HepG2 (cell line): Measurements from ENCODE around the gene CDHR4. TPM values are rescaled to one million over a fixed set of nuclear protein-coding genes. Genes with fewer than 3 reads are reported as not detected.

Experiments
- CC2D1A ChIP-seq: sonication (generic); formaldehyde crosslinking; IDR thresholded peaks from 2 replicates; pipeline ENCODE4 v1.8.1; 2023; ENCODE audit warnings: mild to moderate bottlenecking, missing genetic modification reagents
- CHCHD3 ChIP-seq: sonication (generic); formaldehyde crosslinking; IDR thresholded peaks from 2 replicates; pipeline ENCODE4 v1.8.0; 2022; ENCODE audit warnings: mild to moderate bottlenecking, missing genetic modification reagents, moderate library complexity
- GLMP ChIP-seq: sonication (generic); formaldehyde crosslinking; IDR thresholded peaks from 2 replicates; pipeline ENCODE4 v1.9.0; 2021; ENCODE audit warnings: missing genetic modification reagents, mild to moderate bottlenecking, borderline replicate concordance
- HDAC6 ChIP-seq: fragments of 200-600 bp; sonication (generic); IDR thresholded peaks from 2 replicates; pipeline ENCODE4 v1.7.0; 2017; ENCODE audit warnings: mild to moderate bottlenecking, antibody characterized with exemption, low read length, low read depth
- ISL2 ChIP-seq: sonication (generic); formaldehyde crosslinking; IDR thresholded peaks from 2 replicates; pipeline ENCODE4 v1.5.0; 2020; ENCODE audit warnings: missing genetic modification reagents
- KAT8 ChIP-seq: IDR thresholded peaks from 2 replicates; pipeline ENCODE4 v1.6.1; 2016; ENCODE audit warnings: missing genetic modification reagents, missing compliant biosample characterization
- MAFK ChIP-seq, 2 experiments: IDR thresholded peaks in 1 of 2; conservative IDR thresholded peaks in 1 of 2; 2 replicates each; pipeline ENCODE4 v1.6.1; 2011; ENCODE audit warnings: improper control_type of control experiment in 2 of 2, low read length in 2 of 2
- MED8 ChIP-seq: sonication (generic); formaldehyde crosslinking; IDR thresholded peaks from 2 replicates; pipeline ENCODE4 v1.8.1; 2023; ENCODE audit warnings: mild to moderate bottlenecking, missing genetic modification reagents; ENCODE audit not compliant: insufficient replicate concordance
- MIER3 ChIP-seq: IDR thresholded peaks from 2 replicates; pipeline ENCODE4 v1.6.1; 2016; ENCODE audit warnings: missing compliant biosample characterization, borderline replicate concordance
- NCOA1 ChIP-seq: sonication (generic); formaldehyde crosslinking; IDR thresholded peaks from 2 replicates; pipeline ENCODE4 v1.9.0; 2021; ENCODE audit warnings: missing genetic modification reagents
- PHF20 ChIP-seq: sonication (generic); formaldehyde crosslinking; IDR thresholded peaks from 2 replicates; pipeline ENCODE4 v1.5.0; 2020; ENCODE audit warnings: mild to moderate bottlenecking, missing genetic modification reagents
- REPIN1 ChIP-seq: sonication (generic); formaldehyde crosslinking; IDR thresholded peaks from 2 replicates; pipeline ENCODE4 v1.8.0; 2022; ENCODE audit warnings: missing genetic modification reagents, low read depth, mild to moderate bottlenecking, borderline replicate concordance
- SALL1 ChIP-seq: sonication (generic); formaldehyde crosslinking; IDR thresholded peaks from 2 replicates; pipeline ENCODE4 v1.8.0; 2022; ENCODE audit warnings: mild to moderate bottlenecking, missing genetic modification reagents
- SAP130 ChIP-seq: IDR thresholded peaks from 2 replicates; pipeline ENCODE4 v1.6.1; 2016; ENCODE audit warnings: low read depth
- TEAD3 ChIP-seq: optimal IDR thresholded peaks from 2 replicates; pipeline ENCODE3; 2016; ENCODE audit warnings: borderline replicate concordance
- TEF ChIP-seq: sonication (generic); formaldehyde crosslinking; IDR thresholded peaks from 2 replicates; pipeline ENCODE4 v1.5.0; 2020; ENCODE audit warnings: missing genetic modification reagents
- YEATS4 ChIP-seq: sonication (generic); formaldehyde crosslinking; IDR thresholded peaks from 2 replicates; pipeline ENCODE4 v1.4.0; 2020; ENCODE audit warnings: missing genetic modification reagents, borderline replicate concordance
- ZNF251 ChIP-seq: sonication (generic); formaldehyde crosslinking; IDR thresholded peaks from 2 replicates; pipeline ENCODE4 v1.9.0; 2021; ENCODE audit warnings: mild to moderate bottlenecking, missing genetic modification reagents
- ZNF253 ChIP-seq: sonication (generic); formaldehyde crosslinking; IDR thresholded peaks from 2 replicates; pipeline ENCODE4 v1.8.0; 2022; ENCODE audit warnings: mild to moderate bottlenecking, missing genetic modification reagents, borderline replicate concordance
- ZNF547 ChIP-seq: sonication (generic); formaldehyde crosslinking; IDR thresholded peaks from 2 replicates; pipeline ENCODE4 v1.5.1; 2020; ENCODE audit warnings: mild to moderate bottlenecking, missing genetic modification reagents
- ZNF549 ChIP-seq: sonication (generic); formaldehyde crosslinking; IDR thresholded peaks from 2 replicates; pipeline ENCODE4 v1.5.0; 2020; ENCODE audit warnings: missing genetic modification reagents
- ZNF644 ChIP-seq: IDR thresholded peaks from 2 replicates; pipeline ENCODE4 v1.6.1; 2016; ENCODE audit warnings: low read depth
- ZNF720 ChIP-seq: sonication (generic); formaldehyde crosslinking; IDR thresholded peaks from 2 replicates; pipeline ENCODE4 v1.4.0; 2020; ENCODE audit warnings: missing genetic modification reagents
- polyA plus RNA-seq, 8 experiments: library from polyadenylated mRNA; depleted of rRNA in 3 of 8; stranded (reverse) in 7 of 8; unstranded in 1 of 8; fragments of >200 nt; fragmentation: Illumina TruSeq in 4 of 8; extraction: Trizol in 4 of 8; gene quantifications; 2 replicates each; pipeline versions ENCODE4 v1.2.1 to v1.2.3, GENCODE V29; 2011 to 2016; ENCODE audit warnings: low read depth in 4 of 8, missing spikeins in 1 of 8, mixed read lengths in 1 of 8; ENCODE audit not compliant: insufficient read depth in 1 of 8
- total RNA-seq, 5 experiments: library from RNA; depleted of rRNA; stranded (reverse); fragments of >200 nt; fragmentation: Illumina TruSeq; extraction: Trizol; gene quantifications; 2 replicates each; pipeline ENCODE4 v1.2.3, GENCODE V29; 2016; ENCODE audit warnings: low read depth in 1 of 5
- TF ChIP-seq, protein P1 (sequence below): sonication (generic); formaldehyde crosslinking; IDR thresholded peaks from 2 replicates; pipeline ENCODE4 v1.8.0; 2023; ENCODE audit warnings: mild to moderate bottlenecking, missing genetic modification reagents
- TF ChIP-seq, protein P2 (sequence below): IDR thresholded peaks from 2 replicates; pipeline ENCODE4 v1.6.1; 2012; ENCODE audit warnings: low read depth, low read length, improper control_type of control experiment
- TF ChIP-seq, protein P3 (sequence below): sonication (generic); formaldehyde crosslinking; conservative IDR thresholded peaks from 2 replicates; pipeline ENCODE4 v1.8.1; 2023; ENCODE audit warnings: missing genetic modification reagents

Gene CDHR4
- total and polyA plus RNA-seq, 2 of the 13 experiments (the other 11 are each of a cell fraction or from before 2014, with no cell fraction given) = 0.21 TPM; not detected in 1

GRCh38 chr3:49802719-49803464 is 3.2 kb upstream of the CDHR4 start, which contains the start of gene INKA1 (continued):
- TF ChIP-seq, protein P1, sequence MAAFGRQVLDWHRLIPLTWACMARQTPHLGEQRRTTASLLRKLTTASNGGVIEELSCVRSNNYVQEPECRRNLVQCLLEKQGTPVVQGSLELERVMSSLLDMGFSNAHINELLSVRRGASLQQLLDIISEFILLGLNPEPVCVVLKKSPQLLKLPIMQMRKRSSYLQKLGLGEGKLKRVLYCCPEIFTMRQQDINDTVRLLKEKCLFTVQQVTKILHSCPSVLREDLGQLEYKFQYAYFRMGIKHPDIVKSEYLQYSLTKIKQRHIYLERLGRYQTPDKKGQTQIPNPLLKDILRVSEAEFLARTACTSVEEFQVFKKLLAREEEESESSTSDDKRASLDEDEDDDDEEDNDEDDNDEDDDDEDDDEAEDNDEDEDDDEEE (CRISPR knock-in tag) = no peak; the same call in 1 of the 2 replicates
- no peak for TF ChIP-seq MAFK (conservative IDR thresholded peaks at IDR 0.05 in 1 of 2, IDR thresholded peaks at IDR 0.05 in 1 of 2; ENCODE audit: low read length in 2 of 2)
- TF ChIP-seq, protein P2, sequence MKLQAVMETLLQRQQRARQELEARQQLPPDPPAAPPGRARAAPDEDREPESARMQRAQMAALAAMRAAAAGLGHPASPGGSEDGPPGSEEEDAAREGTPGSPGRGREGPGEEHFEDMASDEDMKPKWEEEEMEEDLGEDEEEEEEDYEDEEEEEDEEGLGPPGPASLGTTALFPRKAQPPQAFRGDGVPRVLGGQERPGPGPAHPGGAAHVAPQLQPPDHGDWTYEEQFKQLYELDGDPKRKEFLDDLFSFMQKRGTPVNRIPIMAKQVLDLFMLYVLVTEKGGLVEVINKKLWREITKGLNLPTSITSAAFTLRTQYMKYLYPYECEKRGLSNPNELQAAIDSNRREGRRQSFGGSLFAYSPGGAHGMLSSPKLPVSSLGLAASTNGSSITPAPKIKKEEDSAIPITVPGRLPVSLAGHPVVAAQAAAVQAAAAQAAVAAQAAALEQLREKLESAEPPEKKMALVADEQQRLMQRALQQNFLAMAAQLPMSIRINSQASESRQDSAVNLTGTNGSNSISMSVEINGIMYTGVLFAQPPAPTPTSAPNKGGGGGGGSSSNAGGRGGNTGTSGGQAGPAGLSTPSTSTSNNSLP = no peak
- TF ChIP-seq SALL1 (CRISPR knock-in tag) = no peak; the same call in 1 of the 2 replicates
- TF ChIP-seq TEF = no peak
- no peak for TF ChIP-seq ZNF251 (CRISPR knock-in tag)
- peak; percentile 40; the same call in 1 of the 2 replicates for TF ChIP-seq YEATS4
- TF ChIP-seq ZNF549 (CRISPR knock-in tag) = no peak
- no peak for TF ChIP-seq HDAC6
- peak; percentile 74; the same call in 1 of the 2 replicates for TF ChIP-seq KAT8
- peak; percentile 72; the same call in 1 of the 2 replicates for TF ChIP-seq ZNF547
- TF ChIP-seq NCOA1 (CRISPR knock-in tag) = no peak
- TF ChIP-seq, protein P3, sequence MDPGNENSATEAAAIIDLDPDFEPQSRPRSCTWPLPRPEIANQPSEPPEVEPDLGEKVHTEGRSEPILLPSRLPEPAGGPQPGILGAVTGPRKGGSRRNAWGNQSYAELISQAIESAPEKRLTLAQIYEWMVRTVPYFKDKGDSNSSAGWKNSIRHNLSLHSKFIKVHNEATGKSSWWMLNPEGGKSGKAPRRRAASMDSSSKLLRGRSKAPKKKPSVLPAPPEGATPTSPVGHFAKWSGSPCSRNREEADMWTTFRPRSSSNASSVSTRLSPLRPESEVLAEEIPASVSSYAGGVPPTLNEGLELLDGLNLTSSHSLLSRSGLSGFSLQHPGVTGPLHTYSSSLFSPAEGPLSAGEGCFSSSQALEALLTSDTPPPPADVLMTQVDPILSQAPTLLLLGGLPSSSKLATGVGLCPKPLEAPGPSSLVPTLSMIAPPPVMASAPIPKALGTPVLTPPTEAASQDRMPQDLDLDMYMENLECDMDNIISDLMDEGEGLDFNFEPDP (CRISPR knock-in tag) = no peak
- TF ChIP-seq CHCHD3 (CRISPR knock-in tag) = no peak; the same call in 1 of the 2 replicates
- no peak for TF ChIP-seq ISL2 (CRISPR knock-in tag)
- TF ChIP-seq REPIN1 = 0 out of 2 replicates have a peak, but pooled peaks have one; percentile 27
- no peak for TF ChIP-seq ZNF720 (CRISPR knock-in tag)
- no peak for TF ChIP-seq CC2D1A (CRISPR knock-in tag)
- TF ChIP-seq ZNF253 (CRISPR knock-in tag) = no peak
- peak; percentile 78 for TF ChIP-seq TEAD3 (CRISPR knock-in tag)
- TF ChIP-seq PHF20 (CRISPR knock-in tag) = 0 out of 2 replicates have a peak, but pooled peaks have one; percentile 16
- no peak for TF ChIP-seq GLMP
- TF ChIP-seq MIER3 (CRISPR knock-in tag) = no peak
- TF ChIP-seq ZNF644 (CRISPR knock-in tag) = no peak
- TF ChIP-seq SAP130 (CRISPR knock-in tag) = peak; percentile 82
- TF ChIP-seq MED8 = no peak
